Psoas muscle (tissue), 8 donors: ENCODE data around the gene PRSS27. TPM values are rescaled to one million over a fixed set of nuclear protein-coding genes. Genes with fewer than 3 reads are reported as not detected.
A peak's percentile ranks its signal among the peaks of the same experiment; 100 is the strongest.

Source experiments
- ATAC-seq, 4 donors: fragments of 200-7000 bp; cut with Tn5 transposase; one replicate each; pipeline ENCODE4 v1.9.1; 2020; ENCODE audit warnings: moderate library complexity in 3 of 4, mild to moderate bottlenecking in 2 of 4
- DNase-seq, 2 donors: peaks; one replicate each; pipeline ENCODE4 v3.0.0-alpha.2; 2020
- H3K27ac ChIP-seq: fragments of 200-600 bp; one replicate; pipeline ENCODE4 v1.8.0; 2022
- H3K27me3 ChIP-seq, 3 donors: fragments of 200-600 bp in 1 of 3; one replicate each; pipeline versions ENCODE4 v1.6.1 to v1.8.0; 2013 to 2022; ENCODE audit warnings: low read length in 2 of 3, mild to moderate bottlenecking in 2 of 3, moderate library complexity in 1 of 3; ENCODE audit not compliant: insufficient read depth in 3 of 3
- H3K36me3 ChIP-seq, 2 donors: fragments of 200-600 bp in 1 of 2; one replicate each; pipeline versions ENCODE4 v1.6.1 to v1.8.0; 2013 to 2022; ENCODE audit warnings: low read depth in 1 of 2, mild to moderate bottlenecking in 1 of 2, moderate library complexity in 1 of 2; ENCODE audit not compliant: insufficient read depth in 1 of 2
- H3K4me1 ChIP-seq: fragments of 200-600 bp; one replicate; pipeline ENCODE4 v1.8.0; 2022
- H3K4me3 ChIP-seq: fragments of 200-600 bp; one replicate; pipeline ENCODE4 v1.8.0; 2022; ENCODE audit warnings: mild to moderate bottlenecking
- H3K9me3 ChIP-seq: fragments of 200-600 bp; one replicate; pipeline ENCODE4 v1.8.0; 2022
- WGBS, 3 donors: extraction: QIAGEN DNeasy Blood & Tissue Kit; methylation state at CpG; one replicate each; pipeline versions ENCODE4 v1.1.6 to v1.1.7; 2013; 5-methylcytosine and 5-hydroxymethylcytosine counted together
- intact Hi-C, 2 donors: fragments of 100-400 bp; cut with DNase I; formaldehyde crosslinking; loops; one replicate each; pipeline versions ENCODE4 v1.11.0 to v1.14.2; 2022
- polyA plus RNA-seq, 3 donors: library from polyadenylated mRNA; stranded (reverse); fragments of 200-250 nt; gene quantifications; one replicate each; pipeline ENCODE4 v1.2.3, GENCODE V29; 2013
- total RNA-seq, 4 donors: library from RNA; stranded (reverse); fragmentation: NEBNext Ultra II Directional in 2 of 4; extraction: Animal tissue kit (Norgen Biotek cat#: 25700) in 2 of 4; gene quantifications; one replicate each; pipeline versions ENCODE4 v1.2.1 to v1.2.4, GENCODE V29; 2021 to 2023
- TF ChIP-seq, protein P1 (sequence below): fragments of 200-600 bp; IDR thresholded peaks from one replicate; pipeline ENCODE4 v1.8.0; 2022; ENCODE audit warnings: antibody characterized with exemption
- donor health status: healthy with polysubstance abuse.
- donor health status: DM: no; HTN: no; CAD: no; lungs with moderate emphysema.
- donor health status: Bipolar disorder and iron deficiency.
- donor health status: healthy.
- donor health status: DM: yes; HTN: yes; CAD: no.
- donor health status: DM: no; HTN: no; CAD: no.
- donor health status: DM: no; HTN: no; CAD: no.
- donor health status: DM: yes; HTN: yes; CAD: no.

PRSS27 gene
- total and polyA plus RNA-seq, 7 donors = 0.07 to 0.34 (median 0.20) TPM; not detected in 2

DNA sequence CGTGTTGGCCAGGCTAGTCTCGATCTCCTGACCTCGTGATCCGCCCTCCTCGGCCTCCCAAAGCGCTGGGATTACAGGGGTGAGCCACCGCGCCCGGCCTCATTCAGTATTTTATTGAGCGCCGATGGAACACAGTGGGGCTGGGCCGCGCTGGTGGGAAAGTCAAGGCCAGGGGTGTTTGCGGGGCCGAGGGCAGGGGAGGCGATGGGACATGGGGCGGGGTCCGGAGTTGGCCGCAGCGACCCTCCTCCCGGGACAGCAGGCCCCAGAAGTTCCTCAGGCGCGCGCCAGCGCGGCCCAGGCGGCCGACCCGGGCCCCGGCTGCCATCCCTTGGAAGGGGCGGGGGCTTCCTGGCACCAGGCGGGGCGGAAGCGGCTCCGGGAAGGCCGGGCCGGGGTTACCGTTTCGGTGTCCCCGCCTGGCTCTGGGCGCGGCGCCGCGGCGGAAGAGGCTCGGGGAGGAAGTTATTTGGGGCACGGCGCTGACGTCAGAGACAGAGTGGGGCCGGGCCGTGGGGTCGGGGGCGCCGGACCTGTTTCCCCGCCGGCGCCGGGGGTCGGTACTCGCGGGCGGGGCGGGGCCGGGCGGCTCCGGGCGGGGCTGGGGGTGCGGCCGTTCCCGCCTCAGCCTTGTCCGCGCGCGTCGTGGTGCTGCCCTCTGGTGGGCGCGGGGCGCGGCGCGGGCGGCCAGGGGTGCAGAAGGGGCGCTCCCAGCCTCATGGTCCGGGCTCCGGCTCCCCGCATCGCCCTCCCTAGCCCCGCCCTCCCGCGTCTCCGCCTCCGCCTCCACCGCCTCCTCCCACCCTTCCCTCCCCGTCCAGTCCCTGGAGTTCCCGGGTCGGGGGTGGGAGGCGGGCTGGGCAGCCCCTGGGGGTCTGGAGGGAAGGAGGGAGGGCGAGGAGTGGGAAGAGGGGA lies 952 bp upstream of the PRSS27 start:
- peak; percentile 79 to 89 (median 86) for ATAC-seq
- DNase-seq = peak; percentile 86 to 92
- H3K27me3 ChIP-seq = peaks cover 0 to 7% (median 0%) of the 10 kb centered on the region in 3 donors
- no peaks in the 10 kb centered on the region for H3K9me3 ChIP-seq
- WGBS, 3 donors = 3 to 6% (median 4%) methylated on average over 44 to 99 of the region's 99 CpGs
- peaks cover 18% of the 10 kb centered on the region for H3K4me1 ChIP-seq
- intact Hi-C loops = loop anchor here in 1 of 2 donors (10.0 kb wide), 1 partner anchor 144 kb away; no protein-coding TSS in a partner anchor
- H3K27ac ChIP-seq = peak overlapping the region; percentile 53
- peak overlapping the region; percentile 63 for H3K4me3 ChIP-seq
- TF ChIP-seq, protein P1, sequence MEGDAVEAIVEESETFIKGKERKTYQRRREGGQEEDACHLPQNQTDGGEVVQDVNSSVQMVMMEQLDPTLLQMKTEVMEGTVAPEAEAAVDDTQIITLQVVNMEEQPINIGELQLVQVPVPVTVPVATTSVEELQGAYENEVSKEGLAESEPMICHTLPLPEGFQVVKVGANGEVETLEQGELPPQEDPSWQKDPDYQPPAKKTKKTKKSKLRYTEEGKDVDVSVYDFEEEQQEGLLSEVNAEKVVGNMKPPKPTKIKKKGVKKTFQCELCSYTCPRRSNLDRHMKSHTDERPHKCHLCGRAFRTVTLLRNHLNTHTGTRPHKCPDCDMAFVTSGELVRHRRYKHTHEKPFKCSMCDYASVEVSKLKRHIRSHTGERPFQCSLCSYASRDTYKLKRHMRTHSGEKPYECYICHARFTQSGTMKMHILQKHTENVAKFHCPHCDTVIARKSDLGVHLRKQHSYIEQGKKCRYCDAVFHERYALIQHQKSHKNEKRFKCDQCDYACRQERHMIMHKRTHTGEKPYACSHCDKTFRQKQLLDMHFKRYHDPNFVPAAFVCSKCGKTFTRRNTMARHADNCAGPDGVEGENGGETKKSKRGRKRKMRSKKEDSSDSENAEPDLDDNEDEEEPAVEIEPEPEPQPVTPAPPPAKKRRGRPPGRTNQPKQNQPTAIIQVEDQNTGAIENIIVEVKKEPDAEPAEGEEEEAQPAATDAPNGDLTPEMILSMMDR = peak; percentile 87
- no peaks in the 10 kb centered on the region for H3K36me3 ChIP-seq

GRCh38 chr16:2719328-2720063 lies 528 bp downstream of the PRSS27 start:
- H3K4me3 ChIP-seq = no peak overlapping the region
- H3K27me3 ChIP-seq = peaks cover 0 to 2% (median 0%) of the 10 kb centered on the region in 3 donors
- H3K27ac ChIP-seq = no peak overlapping the region
- no peaks in the 10 kb centered on the region for H3K36me3 ChIP-seq
- H3K4me1 ChIP-seq = peaks cover 18% of the 10 kb centered on the region
- TF ChIP-seq, protein P1 = no peak
- intact Hi-C loops = loop anchor here in 1 of 2 donors (10.0 kb wide), 1 partner anchor 145 kb away; no protein-coding TSS in a partner anchor
- ATAC-seq = peak; percentile 15 to 68 (median 50)
- H3K9me3 ChIP-seq = no peaks in the 10 kb centered on the region
- no peak for DNase-seq
- 28 to 41% (median 33%) methylated on average over 16 of the region's 16 CpGs for WGBS, 3 donors

DNA sequence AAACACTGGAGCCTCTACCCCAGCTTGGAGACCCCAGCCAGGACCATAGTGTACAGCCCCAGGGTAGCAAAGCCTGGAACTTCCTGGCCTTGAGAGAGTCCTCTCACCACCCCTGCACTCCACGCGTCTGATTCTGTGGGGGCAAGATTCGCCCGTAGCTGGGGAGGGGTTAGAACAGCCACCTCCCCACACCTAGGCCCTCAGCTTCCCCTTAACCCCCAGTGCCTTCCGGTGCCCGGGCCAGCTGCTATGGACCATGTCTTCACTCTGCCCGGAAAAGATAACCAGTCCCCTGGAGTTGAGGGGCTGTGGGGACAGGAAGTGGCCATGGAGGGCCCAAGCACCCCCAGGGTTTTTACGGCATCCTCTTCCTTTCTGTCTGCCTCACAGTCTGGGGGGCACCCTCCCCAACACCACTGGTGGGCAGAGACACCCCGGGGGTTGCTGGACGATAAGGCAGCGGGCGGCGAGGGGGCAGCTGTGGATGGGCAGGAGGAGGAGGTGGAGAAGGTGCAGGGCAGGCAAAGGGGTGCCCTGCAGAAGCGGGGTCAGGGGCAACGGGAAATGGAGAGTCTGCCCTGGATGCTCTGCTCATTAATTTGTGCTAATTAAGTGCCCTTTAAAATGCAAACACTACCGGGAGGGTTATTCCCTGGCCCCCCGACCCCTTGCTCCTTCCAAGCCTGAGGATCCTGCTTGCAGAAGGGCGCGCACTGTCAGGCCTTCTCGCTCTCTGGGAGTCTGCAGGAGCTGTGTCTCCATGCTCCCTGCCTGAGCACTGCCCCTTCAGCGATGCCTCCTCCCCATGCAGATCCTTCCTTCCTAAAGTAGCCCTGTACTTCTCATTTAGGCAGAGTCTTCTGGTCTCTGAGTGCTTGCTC lies 2.4 kb downstream of the PRSS27 start:
- Histone ChIP-seq H3K27ac (no peak overlapping the region), H3K4me3 (no peak overlapping the region), H3K9me3 (no peaks in the 10 kb centered on the region), H3K27me3 (no peaks in the 10 kb centered on the region), H3K36me3 (no peaks in the 10 kb centered on the region), H3K4me1 (peaks cover 18% of the 10 kb centered on the region)
- WGBS, 3 donors = 81 to 87% (median 84%) methylated on average over 21 of the region's 21 CpGs
- TF ChIP-seq, protein P1 = no peak
- intact Hi-C loops = no loop called here
- ATAC-seq (no peak), DNase-seq (no peak)

GRCh38 chr16:2716948-2717347 lies 3.1 kb downstream of the PRSS27 start:
- TF ChIP-seq, protein P1 = no peak
- ATAC-seq (no peak), DNase-seq (no peak)
- Histone ChIP-seq H3K4me3 (no peak overlapping the region), H3K27me3 (no peaks in the 10 kb centered on the region), H3K27ac (no peak overlapping the region), H3K9me3 (no peaks in the 10 kb centered on the region), H3K36me3 (no peaks in the 10 kb centered on the region), H3K4me1 (peaks cover 18% of the 10 kb centered on the region)
- 82 to 85% (median 82%) methylated on average over 10 of the region's 10 CpGs for WGBS, 3 donors
- intact Hi-C loops = no loop called here
